HS-27A (cell line): ENCODE measurements around the gene DELE1.

Experiments used
- DNase-seq: peaks from one replicate; pipeline ENCODE4 v3.0.0-alpha.2; 2012; ENCODE audit warnings: low read depth, missing footprints

Gene DELE1

DNA sequence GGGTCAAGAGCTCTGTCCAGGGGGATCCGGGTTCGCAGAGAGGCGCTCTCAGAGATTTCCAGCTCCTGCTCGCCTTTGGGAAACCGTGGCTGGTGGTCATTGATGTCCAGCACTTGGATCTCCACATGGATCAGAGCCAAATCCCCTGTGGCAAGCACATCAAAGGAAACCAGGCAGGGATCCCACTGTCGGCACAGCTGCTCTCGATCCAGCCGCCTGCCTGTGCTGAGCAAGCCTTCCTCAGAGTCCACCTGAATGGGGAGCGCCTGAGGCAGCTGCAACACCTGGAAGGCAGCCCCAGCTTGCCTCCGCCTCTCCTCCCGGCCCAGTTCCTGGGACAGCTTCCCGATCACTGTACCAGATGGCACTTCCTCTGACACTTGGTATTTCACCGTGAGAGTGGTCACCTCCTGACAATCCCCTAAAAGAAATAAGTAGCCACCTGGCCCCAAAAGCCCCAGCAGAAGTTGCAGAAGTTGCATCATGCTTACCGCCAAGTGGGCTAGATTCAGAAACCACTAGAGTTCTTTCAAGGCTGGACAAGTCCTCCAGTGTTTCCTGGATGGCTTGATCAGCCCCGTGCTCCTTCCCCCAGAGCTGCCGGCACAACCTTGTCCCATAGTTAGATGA lies 33.8 kb downstream of the DELE1 start:
- DNase-seq = no peak

DNA sequence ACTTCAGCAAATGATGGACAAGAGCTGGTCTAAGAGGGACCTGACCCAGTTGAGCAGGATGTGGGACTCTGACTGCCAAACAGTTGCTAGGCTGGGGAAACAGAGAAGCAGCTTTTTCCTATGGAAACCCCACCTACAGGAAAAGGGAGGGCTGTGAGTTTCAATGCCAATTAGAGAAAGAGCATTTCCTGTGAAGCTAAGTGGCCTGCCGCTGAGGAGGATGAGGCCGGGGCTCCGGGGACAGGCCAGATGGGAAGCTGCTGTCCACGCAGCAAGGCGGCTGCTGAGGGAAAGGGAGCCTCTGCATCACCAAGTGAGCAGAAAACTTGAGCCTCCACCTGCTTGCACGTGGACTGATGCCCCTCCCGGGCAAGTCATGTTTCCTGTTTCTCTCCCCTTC lies 34.4 kb downstream of the DELE1 start, which contains the start of gene PCDH12:
Gene PCDH12 (minus strand): TSS at position 90 of the 400 bp plus-strand sequence. CDS start 351 bp downstream, outside the sequence.
- no peak for DNase-seq

DNA sequence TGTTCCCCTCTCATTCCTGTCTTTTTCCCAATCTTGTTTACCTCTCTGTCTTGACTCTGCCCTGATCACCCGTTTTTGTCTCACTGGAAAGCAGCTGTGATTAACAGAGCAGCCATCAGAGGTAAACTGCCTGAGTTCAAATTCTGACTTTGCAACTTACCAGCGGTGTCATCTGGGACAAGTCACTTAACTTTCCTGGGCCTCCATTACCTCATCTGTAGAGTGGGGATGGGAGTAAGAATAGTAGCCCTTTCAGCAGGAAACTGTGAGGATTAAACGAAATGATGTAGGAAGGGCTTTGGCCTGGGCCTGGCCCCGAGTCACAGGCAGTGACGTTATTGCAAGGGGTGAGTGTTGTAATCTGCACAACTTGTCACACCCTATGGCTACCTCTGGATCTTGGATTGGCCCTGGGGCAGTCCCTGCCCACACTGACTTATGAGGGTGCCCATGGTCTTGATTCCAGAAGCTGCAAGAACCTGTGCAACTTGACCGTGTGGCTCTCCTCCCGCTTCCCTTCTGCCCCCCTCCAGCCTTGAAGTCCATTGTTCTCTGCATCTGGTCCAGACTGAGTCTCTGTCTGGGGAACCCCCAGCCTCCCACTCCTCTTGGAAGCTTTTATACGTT lies 35.0 kb downstream of the DELE1 start:
- no peak for DNase-seq

DNA sequence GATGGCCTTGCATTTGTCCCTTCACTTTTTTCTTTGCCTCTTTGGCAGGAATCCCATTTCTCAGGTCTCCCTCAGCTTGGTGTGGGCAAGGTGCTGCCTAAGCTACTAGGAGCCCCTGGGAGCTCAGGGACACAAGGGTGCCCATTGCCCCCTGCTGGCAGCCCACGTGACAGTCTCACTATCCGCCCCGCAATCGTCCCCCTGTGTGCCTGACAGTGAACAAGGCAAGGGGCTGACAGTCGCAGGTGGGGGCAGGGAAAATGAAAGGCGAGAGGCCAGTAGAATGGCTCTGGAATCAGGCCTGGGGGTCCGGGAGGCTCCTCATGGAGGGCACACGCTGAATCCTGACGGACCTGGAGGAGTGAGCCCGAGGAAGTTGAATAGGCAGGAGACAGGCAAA lies 36.3 kb downstream of the DELE1 start:
- no peak for DNase-seq

DNA sequence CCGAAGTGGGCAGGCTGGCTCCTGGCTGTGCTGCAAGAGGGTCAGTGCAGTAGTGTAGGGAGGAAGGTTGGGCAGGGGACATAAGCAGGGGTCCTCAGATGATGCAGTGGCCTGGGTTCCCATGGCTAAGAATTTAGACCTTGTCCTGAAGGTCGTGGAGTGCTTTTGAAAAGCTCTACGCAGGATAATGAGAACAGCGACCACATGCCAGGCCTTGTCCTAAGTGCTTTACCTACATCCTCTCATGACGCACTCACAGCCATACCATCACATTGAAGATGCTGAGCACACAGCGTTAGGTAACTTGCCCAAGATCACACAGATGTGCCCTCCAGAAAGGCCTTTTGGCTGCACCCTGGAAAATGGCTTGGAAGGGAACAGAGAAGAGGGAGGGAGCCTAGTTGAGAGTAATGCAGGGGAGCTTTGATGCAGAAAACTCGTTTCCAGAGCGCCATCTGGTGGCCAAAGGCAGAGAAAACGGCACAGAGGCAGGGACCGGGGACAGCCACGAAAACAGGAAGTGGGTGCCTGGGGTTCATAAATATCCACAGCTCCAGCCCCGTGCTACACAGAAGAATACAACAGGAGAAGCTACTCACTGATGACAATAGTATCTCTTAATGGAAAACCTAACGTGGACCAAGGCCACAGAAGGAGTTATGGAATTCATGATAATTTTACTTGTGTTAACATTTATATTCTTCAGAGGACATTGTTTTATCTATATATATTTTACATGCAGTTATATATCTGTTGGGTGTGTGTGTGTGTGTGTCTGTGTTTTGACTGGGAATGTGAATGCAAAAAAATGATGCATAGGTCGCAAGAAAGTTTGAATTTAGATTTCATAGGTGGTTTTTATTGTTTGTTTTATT lies 37.0 kb downstream of the DELE1 start:
- peak; percentile 30 for DNase-seq

DNA sequence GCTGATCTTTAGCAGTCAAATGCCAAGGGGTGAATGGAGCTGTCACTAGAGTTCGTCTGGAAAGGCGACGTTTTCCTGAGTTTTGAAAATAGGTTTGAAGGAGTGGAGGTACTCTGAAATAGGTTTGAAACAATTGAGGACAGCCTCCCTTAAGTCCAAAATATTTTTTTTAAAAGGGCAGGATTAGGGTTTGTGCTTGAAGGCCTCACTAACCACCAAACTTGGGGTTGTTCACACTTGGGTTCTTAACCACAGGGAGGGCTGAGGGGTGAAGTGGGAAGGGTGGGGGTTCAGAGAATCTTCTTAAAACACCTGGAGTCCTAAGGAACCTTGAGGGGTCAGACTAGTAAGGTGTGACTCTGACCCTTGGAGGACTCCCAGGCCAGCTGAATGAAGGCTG lies 37.8 kb downstream of the DELE1 start:
- no peak for DNase-seq

DNA sequence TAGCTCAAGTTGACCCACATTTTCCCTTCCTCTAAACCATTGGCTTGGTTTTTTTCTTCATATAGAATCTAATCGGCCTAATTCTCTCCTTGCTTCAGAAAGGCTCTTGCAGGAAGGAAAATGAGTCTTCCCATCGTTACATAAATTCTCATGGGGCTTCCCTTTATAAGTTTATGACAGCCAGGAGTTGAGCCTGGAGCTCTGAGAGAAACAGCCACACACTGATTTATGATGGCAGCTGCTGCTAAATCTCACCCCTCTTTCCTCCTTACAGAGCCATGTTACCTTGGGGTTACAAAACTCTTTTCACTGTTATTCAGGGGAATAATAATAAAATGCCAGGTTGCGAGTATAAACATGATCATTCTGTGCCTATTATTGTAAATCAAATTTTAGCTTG lies 40.0 kb downstream of the DELE1 start:
- DNase-seq = no peak

DNA sequence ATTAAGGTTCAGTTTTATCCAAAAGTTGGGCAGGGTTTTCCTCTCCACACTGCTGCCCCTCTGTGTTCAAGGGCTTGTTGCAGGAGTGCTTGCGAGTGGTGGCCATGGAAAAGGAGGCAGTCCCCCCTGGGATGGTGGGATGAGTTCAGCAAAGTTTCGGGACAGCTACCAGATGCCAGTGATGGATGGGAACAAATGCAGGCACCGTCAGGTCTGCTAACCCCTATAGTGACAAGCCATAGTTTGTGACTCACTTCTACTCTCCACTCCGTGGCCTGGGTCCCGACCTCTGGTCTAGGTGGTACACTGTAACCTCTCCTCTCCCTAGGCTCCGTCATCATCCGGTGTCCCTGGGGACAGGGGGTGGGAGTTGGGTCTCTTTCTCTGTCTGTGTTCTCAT lies 41.4 kb downstream of the DELE1 start:
- DNase-seq = no peak

DNA sequence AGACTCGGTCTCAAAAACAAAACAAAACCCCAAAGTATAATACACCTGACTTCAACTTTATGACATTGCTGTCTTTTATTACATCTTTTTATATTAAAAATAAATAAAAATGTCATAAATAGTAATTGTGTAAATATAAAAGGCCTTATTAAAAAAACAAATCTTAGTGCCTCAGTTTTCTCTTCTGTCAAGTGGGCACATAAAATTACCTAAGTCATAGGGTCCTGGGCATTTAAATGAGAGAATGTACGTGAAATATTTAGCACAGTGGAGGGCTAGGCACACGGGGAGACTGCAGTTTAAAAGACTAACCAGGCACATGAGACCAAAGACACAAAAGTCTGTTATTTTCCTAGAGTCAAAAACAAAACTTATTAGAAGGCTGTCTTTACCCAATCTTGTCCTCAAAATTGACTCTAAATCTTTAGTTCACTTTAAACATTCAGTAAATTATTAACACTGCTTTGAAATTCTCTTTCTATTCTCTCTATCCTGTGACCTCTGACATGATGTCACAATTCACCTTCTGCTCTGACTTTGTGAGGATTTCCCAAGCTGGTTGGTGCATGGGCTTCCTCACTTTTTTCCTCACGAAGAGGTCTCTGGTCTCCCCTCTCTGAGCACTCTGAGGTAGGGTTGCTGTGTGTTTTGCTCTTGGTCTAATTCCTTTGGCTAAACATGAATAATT lies 42.7 kb downstream of the DELE1 start:
- no peak for DNase-seq

DNA sequence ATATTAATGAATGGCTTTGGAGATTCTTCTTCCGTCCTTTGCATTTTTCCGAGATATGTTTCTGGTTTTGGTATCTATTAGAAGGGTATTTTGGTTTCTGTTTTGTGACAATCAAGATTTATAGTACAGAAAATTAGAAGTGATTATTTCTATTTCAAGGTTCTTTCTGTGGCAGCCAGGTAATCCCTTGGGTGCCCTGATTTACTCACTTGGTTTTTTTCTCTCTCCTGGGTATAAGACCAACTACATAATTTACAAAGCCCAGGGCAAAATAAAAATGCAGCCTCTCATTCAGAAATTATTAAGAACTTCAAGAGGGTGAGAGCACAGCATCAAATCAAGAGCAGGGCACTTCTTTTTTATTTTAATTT lies 43.3 kb downstream of the DELE1 start:
- no peak for DNase-seq

DNA sequence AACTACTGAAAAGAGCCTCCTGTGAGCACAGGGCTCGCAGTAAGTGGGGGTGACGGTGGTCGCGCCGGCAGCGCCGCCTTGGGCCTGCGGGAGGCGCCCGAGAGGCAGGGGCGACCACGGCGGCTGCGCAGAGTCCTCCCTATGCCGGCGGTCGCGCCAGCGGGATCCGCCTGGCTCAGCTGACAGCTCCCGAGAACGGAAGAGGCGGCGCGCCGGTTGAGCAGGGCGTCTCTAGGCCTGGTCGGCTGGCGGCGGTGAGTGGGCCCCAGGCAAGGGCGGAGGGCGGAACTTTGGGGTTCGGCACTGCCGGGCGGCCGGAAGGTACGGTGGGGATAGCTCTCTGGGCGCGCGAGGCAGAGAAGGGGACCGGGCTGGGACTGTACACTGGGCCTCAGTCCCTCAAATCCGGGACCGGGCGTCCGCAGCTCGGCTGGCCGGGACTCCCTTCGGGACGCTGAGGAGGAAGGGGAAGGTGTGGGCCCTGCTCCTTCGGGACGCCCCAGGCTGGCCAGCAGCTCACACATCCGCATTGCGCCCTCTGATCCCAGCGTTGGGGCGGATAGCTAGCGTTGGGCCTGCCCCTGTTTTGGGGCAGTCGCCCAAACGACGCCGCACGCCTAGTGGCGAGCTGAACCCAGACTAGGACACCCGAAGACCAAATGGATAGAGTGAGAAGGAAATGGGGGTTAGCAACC lies 45.4 kb downstream of the DELE1 start, which contains the start of gene RNF14:
Gene RNF14 (plus strand): TSS at position 192 of the 695 bp plus-strand sequence. CDS start 4,484 bp downstream, outside the sequence.
- peak; percentile 58 for DNase-seq

DNA sequence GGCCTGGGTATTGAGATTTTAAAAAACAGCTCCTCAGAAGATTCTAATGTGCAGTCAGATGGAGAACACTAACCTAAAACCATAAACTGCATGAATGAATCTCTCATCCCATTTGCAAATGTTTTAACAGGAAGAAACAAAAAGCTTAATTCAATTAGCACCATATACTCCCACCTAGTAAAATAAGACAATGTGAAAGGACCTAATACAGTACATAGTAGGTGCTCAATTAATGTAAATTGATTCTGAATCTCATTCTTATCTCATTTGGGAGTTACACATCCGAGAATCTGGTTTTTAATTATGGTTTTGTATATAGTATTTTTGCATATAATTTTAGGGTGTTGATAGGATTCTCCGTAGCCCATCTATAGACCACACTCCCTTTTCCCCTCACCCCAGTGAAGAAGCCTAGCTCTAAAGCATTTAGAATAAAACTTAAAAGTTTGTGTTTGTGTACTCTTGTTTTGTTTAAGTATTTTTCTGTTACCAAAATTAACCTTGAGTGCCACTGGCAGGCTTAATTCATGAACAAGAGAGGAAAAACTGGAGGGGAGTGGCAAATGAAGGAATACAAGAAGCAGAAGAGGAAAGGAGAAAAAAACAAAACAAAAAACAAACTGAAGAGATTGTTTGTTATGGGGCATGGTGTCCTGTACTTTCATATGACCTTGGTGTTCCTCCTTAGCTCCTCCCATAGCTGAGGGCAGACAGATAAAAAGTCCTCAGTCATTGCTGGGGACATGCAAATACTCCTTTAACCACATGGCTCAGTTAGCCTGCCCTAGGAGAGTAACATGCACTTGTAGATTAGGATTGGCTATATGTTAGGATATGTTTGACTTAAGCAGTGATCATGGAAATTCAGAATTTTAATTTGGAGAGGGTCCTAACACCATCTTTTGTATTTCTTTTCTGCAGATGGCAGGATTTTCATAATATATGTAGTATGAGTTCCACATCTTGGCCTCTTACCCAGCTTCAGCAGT lies 46.4 kb downstream of the DELE1 start:
- DNase-seq = no peak

DNA sequence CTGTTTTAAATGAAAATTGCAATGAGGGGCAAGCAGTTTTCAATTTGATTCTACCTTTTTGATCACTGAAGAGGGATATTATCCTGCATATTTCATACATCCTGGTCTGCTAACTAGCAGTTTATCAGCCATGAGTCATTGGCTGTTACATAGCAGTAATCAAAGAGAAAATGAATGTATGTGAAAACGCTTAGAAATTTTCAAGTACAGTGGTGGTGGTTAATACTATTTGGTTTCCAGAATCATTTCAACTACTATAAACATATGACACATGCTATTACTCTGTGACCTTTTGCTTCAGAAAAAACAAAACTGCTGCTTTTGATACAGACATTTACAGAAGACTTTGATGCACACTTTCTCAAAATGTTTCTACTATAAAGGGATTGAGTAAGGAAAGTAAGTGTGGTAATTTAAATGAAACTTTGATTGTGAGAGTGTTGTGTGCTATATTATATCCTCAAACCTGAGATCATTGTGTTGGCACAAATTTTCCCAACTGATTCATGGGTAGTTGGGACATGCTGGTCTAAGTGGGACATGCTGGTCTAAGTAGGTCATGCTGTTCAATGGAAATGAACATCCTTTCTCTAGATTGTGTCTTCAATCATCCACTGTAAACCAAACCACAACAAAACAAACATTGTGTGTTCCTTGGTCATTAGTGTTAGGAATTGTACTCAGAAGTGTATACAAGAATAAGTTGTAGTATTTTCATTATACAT lies 50.4 kb downstream of the DELE1 start:
- DNase-seq = no peak

DNA sequence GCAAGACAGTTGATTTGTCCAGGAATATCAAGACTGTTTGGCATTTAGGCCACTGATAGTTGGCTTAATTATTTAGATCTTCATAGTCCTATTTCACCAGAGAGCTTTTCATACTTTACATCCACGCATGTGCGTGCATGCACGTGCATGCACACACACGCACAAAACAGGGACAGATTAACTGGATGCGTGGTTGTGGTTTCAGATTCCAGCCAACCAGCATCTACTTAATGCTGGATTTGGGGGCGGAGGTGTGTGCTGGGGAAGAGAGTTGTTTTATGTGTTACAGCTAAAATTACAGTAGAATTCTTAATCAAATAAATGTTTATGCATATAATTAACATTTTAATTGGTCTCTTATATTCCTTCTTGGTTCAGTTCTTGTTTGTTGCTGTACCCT lies 52.5 kb downstream of the DELE1 start:
- no peak for DNase-seq

DNA sequence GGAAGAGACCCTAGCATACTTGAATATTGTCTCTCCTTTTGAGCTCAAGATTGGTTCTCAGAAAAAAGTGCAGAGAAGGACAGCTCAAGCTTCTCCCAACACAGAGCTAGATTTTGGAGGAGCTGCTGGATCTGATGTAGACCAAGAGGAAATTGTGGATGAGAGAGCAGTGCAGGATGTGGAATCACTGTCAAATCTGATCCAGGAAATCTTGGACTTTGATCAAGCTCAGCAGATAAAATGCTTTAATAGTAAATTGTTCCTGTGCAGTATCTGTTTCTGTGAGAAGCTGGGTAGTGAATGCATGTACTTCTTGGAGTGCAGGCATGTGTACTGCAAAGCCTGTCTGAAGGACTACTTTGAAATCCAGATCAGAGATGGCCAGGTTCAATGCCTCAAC lies 54.7 kb downstream of the DELE1 start:
- no peak for DNase-seq

DNA sequence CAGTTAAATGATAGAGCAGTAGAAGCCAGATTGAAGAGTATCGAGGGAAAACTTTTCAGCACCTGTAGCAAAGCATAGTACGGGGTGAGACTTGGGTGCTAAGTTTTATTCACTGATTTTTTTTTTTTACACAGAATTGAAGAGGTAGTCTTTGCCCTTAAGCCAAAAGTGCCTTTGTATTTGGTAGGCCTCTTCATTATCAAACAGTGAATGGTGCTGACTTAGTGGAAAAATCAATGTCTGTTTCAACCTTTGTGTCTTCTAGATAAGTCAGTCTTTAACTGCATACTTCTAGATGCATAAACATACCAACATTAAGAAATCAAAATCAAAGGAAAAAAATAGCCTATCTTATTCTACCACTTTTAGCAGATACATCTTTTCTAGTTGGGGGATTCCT lies 59.0 kb downstream of the DELE1 start:
- DNase-seq = no peak

DNA sequence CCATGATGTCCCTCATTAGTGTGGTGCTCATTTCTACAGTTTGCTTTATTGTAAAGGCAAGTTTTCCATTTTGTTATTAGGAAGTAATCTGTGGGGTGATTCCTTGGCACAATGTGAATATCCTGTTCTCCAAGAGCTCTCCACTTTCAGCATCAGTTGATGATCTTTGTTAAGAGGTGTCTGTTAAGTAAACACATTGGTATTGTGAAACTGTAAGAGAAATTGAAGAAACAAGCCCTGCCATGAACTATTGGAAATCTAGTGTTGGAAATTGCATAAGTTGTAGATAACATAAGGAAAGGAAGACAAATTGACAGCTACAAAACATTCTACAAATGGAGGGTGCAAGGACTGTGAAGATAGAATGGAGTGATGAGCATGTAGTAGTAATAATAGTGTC lies 62.4 kb downstream of the DELE1 start:
- DNase-seq = no peak

DNA sequence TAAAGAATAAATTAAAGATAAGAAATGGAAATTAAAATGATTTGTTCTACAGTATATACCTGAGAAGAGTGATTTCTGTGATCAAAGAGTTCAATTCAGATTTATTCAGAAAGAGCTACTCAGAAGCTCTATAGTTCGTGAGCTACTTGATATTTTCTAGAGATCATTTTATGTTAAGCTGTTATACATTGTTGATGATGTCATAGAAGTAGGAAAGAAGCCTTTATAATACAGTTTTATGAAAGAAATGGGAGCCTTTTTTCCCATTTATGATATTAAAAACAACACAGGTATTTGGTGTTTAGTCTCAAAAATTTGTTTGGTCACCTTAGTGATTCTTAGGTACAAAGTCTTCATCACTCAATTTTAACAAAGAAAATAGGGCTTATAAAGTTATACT lies 66.0 kb downstream of the DELE1 start:
- DNase-seq = no peak
